GM19324 (cell line): ENCODE results near the gene RBM23.

Source experiments
- ATAC-seq: cut with Tn5 transposase; IDR thresholded peaks from one replicate; pipeline ENCODE4 v1.9.1; 2021; ENCODE audit warnings: mild to moderate bottlenecking, moderate library complexity; ENCODE audit not compliant: unreplicated experiment, low FRiP score

RBM23 gene

GRCh38 chr14:22845821-22846625 is 72.9 kb downstream of the RBM23 start:
- ATAC-seq, result no peak

- no peak for ATAC-seq
These were observed 73.9 kb downstream of the RBM23 start for GRCh38 chr14:22845103-22845394.

- ATAC-seq, result no peak
These were observed 74.5 kb downstream of the RBM23 start for GRCh38 chr14:22844221-22845102.
